ENCODE data around the gene PCBP1.
"Not testable (repeated sequence)": the region's sequence is repeated elsewhere in the genome, so short reads cannot be mapped to it uniquely, and the experiment has no call there.

PCBP1 gene

GRCh38 chr2:70086838-70087701, at the start of gene PCBP1:
Gene PCBP1, plus strand, starts transcription at chr2:70087477. Its CDS starts 267 bp downstream, at chr2:70087744.
- DNase-seq = peak; percentile 96

GRCh38 chr2:70039366-70039765, 47.9 kb upstream of the PCBP1 start:
- DNase-seq = no peak

- no peak for DNase-seq
Measured at GRCh38 chr2:70041663-70042062, 45.6 kb upstream of the PCBP1 start.

- DNase-seq = no peak
Measured at GRCh38 chr2:70042246-70042645, 45.0 kb upstream of the PCBP1 start.

GRCh38 chr2:70043252-70043875, 43.9 kb upstream of the PCBP1 start:
- peak; percentile 21 for DNase-seq

GRCh38 chr2:70044290-70045040, 42.8 kb upstream of the PCBP1 start:
- DNase-seq = no peak

GRCh38 chr2:70045405-70045804, 41.9 kb upstream of the PCBP1 start:
- DNase-seq = no peak

- no peak for DNase-seq
Measured at GRCh38 chr2:70045932-70046331, 41.3 kb upstream of the PCBP1 start.

- DNase-seq = no peak
Measured at GRCh38 chr2:70046534-70046933, 40.7 kb upstream of the PCBP1 start.

- DNase-seq = no peak
Measured at GRCh38 chr2:70047451-70047850, 39.8 kb upstream of the PCBP1 start.

- no peak for DNase-seq
Measured at GRCh38 chr2:70049255-70049654, 38.0 kb upstream of the PCBP1 start.

- no peak for DNase-seq
Measured at GRCh38 chr2:70050631-70051425, 36.4 kb upstream of the PCBP1 start.

GRCh38 chr2:70055259-70055658, 32.0 kb upstream of the PCBP1 start:
- not testable (repeated sequence) for DNase-seq

GRCh38 chr2:70061317-70061716, 26.0 kb upstream of the PCBP1 start:
- DNase-seq = no peak

GRCh38 chr2:70062270-70062669, 25.0 kb upstream of the PCBP1 start:
- no peak for DNase-seq

- no peak for DNase-seq
Measured at GRCh38 chr2:70068119-70068518, 19.2 kb upstream of the PCBP1 start.

- peak; percentile 64 for DNase-seq
Measured at GRCh38 chr2:70069049-70069448, 18.2 kb upstream of the PCBP1 start.

GRCh38 chr2:70070542-70071268, 16.6 kb upstream of the PCBP1 start:
- peak; percentile 21 for DNase-seq

- DNase-seq = no peak
Measured at GRCh38 chr2:70073493-70073892, 13.8 kb upstream of the PCBP1 start.

GRCh38 chr2:70078384-70078783, 8.9 kb upstream of the PCBP1 start:
- no peak for DNase-seq

- DNase-seq = no peak
Measured at GRCh38 chr2:70080610-70081200, 6.6 kb upstream of the PCBP1 start.

- no peak for DNase-seq
Measured at GRCh38 chr2:70081221-70081620, 6.1 kb upstream of the PCBP1 start.

Measured in NK-92 treated with Interleukin-12 subunit alpha and Interleukin-12 subunit beta, amount 100 ng/mL, for 24 hours (cell line).